Mammary epithelial cell (primary cell): ENCODE measurements around the gene SCN4B.

ENCODE experiments used
- EZH2 ChIP-seq: IDR thresholded peaks from 2 replicates; pipeline ENCODE4 v1.6.1; 2012; ENCODE audit warnings: low read length, inconsistent platforms, borderline replicate concordance
- TF ChIP-seq, protein P1 (sequence below), 2 donors: IDR thresholded peaks in 1 of 2; conservative IDR thresholded peaks in 1 of 2; 2 replicates each; pipeline ENCODE4 v1.5.1; 2011 to 2012; ENCODE audit warnings: inconsistent platforms in 2 of 2, low read length in 2 of 2, mild to moderate bottlenecking in 2 of 2, control low read depth in 1 of 2, low read depth in 1 of 2; ENCODE audit not compliant: insufficient read depth in 1 of 2; ENCODE audit errors: extremely low read depth in 1 of 2

DNA sequence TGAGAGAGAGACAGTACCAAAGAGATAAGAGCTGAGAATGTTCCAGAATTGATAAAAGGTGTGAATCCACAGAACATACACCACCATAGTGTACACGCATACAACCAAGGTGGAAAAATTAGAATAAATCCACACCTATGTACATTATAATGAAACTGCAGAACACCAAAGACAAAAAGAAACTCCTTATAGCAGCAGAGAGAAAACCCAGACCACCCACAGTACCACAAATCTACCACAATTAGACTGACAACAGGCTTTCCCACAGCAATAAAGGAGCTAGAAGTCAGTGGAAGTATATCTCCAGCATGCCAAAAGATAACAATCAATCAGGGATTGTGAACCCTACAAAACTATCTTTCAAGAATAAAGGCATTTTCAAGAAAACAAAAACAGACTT is 31.8 kb downstream of the SCN4B start:
- TF ChIP-seq, protein P1, sequence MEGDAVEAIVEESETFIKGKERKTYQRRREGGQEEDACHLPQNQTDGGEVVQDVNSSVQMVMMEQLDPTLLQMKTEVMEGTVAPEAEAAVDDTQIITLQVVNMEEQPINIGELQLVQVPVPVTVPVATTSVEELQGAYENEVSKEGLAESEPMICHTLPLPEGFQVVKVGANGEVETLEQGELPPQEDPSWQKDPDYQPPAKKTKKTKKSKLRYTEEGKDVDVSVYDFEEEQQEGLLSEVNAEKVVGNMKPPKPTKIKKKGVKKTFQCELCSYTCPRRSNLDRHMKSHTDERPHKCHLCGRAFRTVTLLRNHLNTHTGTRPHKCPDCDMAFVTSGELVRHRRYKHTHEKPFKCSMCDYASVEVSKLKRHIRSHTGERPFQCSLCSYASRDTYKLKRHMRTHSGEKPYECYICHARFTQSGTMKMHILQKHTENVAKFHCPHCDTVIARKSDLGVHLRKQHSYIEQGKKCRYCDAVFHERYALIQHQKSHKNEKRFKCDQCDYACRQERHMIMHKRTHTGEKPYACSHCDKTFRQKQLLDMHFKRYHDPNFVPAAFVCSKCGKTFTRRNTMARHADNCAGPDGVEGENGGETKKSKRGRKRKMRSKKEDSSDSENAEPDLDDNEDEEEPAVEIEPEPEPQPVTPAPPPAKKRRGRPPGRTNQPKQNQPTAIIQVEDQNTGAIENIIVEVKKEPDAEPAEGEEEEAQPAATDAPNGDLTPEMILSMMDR (conservative IDR thresholded peaks at IDR 0.05 in 1 of 2, IDR thresholded peaks at IDR 0.05 in 1 of 2; ENCODE audit: extremely low read depth in 1 of 2, insufficient read depth in 1 of 2, low read depth in 1 of 2, low read length in 2 of 2) = no peak
- TF ChIP-seq EZH2 = no peak
